Naive thymus-derived CD4-positive, alpha-beta T cell (primary cell): ENCODE results near the gene DTNA. TPM values are rescaled to one million over a fixed set of nuclear protein-coding genes. Genes with fewer than 3 reads are reported as not detected.
"Not testable (repeated sequence)": the region's sequence is repeated elsewhere in the genome, so short reads cannot be mapped to it uniquely, and the experiment has no call there.

Experiments used
- ATAC-seq: fragments of 150-1000 bp; cut with Tn5 transposase; 2 replicates; pipeline ENCODE4 v1.10.0; 2021; ENCODE audit warnings: mild to moderate bottlenecking, moderate library complexity
- CTCF ChIA-PET: fragments of 350-600 bp; sonication (Branson Sonifier 250); formaldehyde crosslinking; loops from one replicate; lab custom pipeline; 2021; ENCODE audit warnings: antibody characterized with exemption; lab: Charles Lee
- POLR2A ChIA-PET: fragments of 350-600 bp; sonication (Branson Sonifier 250); formaldehyde crosslinking; loops from one replicate; lab custom pipeline; 2021; ENCODE audit warnings: antibody characterized with exemption, inconsistent platforms; lab: Charles Lee
- DNase-seq, 9 donors: peaks; one replicate each; pipeline versions ENCODE4 v3.0.0 to v3.0.0-alpha.2; 2020 to 2022; ENCODE audit warnings: mixed read lengths in 1 of 9
- H3K27ac ChIP-seq: one replicate; pipeline ENCODE4 v1.7.0; 2013; ENCODE audit warnings: mild to moderate bottlenecking, low read depth, low read length, moderate library complexity
- H3K27me3 ChIP-seq, 2 donors: one replicate each; pipeline ENCODE4 v1.7.0; 2013; ENCODE audit warnings: low read length in 2 of 2, mild to moderate bottlenecking in 2 of 2, moderate library complexity in 2 of 2; ENCODE audit not compliant: control insufficient read depth in 2 of 2, insufficient read depth in 2 of 2
- H3K36me3 ChIP-seq, 3 experiments: 1 replicate in 2 of 3; 2 replicates in 1 of 3; pipeline ENCODE4 v1.7.0; 2013; ENCODE audit warnings: low read length in 3 of 3, mild to moderate bottlenecking in 3 of 3, moderate library complexity in 1 of 3; ENCODE audit not compliant: insufficient read depth in 3 of 3, control insufficient read depth in 2 of 3
- H3K4me1 ChIP-seq, 2 donors: one replicate each; pipeline ENCODE4 v1.7.0; 2013; ENCODE audit warnings: low read length in 2 of 2, mild to moderate bottlenecking in 2 of 2, moderate library complexity in 1 of 2; ENCODE audit not compliant: control insufficient read depth in 2 of 2, insufficient read depth in 2 of 2
- H3K4me3 ChIP-seq: 2 replicates; pipeline ENCODE4 v1.7.0; 2013; ENCODE audit warnings: mild to moderate bottlenecking, low read length
- H3K9me3 ChIP-seq, 3 experiments: 1 replicate in 2 of 3; 2 replicates in 1 of 3; pipeline ENCODE4 v1.7.0; 2013; ENCODE audit warnings: low read length in 3 of 3; ENCODE audit not compliant: control insufficient read depth in 2 of 3
- H3K27ac Mint-ChIP-seq, 9 donors: one replicate each; pipeline ENCODE4 v1.8.0; 2020 to 2022; ENCODE audit warnings: mixed read lengths in 9 of 9, mild to moderate bottlenecking in 8 of 9, moderate library complexity in 5 of 9, inconsistent platforms in 2 of 9
- H3K27me3 Mint-ChIP-seq, 5 donors: one replicate each; pipeline ENCODE4 v1.8.0; 2021 to 2022; ENCODE audit warnings: mixed read lengths in 5 of 5, mild to moderate bottlenecking in 1 of 5
- H3K36me3 Mint-ChIP-seq, 5 donors: one replicate each; pipeline ENCODE4 v1.8.0; 2020 to 2022; ENCODE audit warnings: mixed read lengths in 5 of 5, mild to moderate bottlenecking in 3 of 5, inconsistent platforms in 1 of 5
- H3K4me1 Mint-ChIP-seq, 7 donors: one replicate each; pipeline ENCODE4 v1.8.0; 2020 to 2022; ENCODE audit warnings: mixed read lengths in 7 of 7, mild to moderate bottlenecking in 3 of 7, inconsistent platforms in 1 of 7
- H3K4me3 Mint-ChIP-seq, 10 donors: one replicate each; pipeline ENCODE4 v1.8.0; 2020 to 2022; ENCODE audit warnings: mild to moderate bottlenecking in 10 of 10, mixed read lengths in 10 of 10, moderate library complexity in 6 of 10, inconsistent platforms in 2 of 10
- H3K9me3 Mint-ChIP-seq, 11 donors: one replicate each; pipeline ENCODE4 v1.8.0; 2020 to 2022; ENCODE audit warnings: mixed read lengths in 11 of 11, mild to moderate bottlenecking in 4 of 11, inconsistent platforms in 1 of 11, moderate library complexity in 1 of 11
- intact Hi-C, 2 donors: fragments of 100-400 bp; cut with micrococcal nuclease; formaldehyde crosslinking; loops; one replicate each; pipeline ENCODE4 v1.15.1; 2023
- polyA plus RNA-seq, 2 donors: library from polyadenylated mRNA; unstranded; fragments of 300-500 nt; fragmentation: Illumina TruSeq; gene quantifications; one replicate each; pipeline ENCODE4 v1.2.3, GENCODE V29; 2021
- total RNA-seq, 6 experiments: library from RNA in 5 of 6; stranded (reverse) in 5 of 6; gene quantifications; 1 replicate in 5 of 6; 2 replicates in 1 of 6; pipeline ENCODE4 v1.2.3 and lab custom pipeline; 2021 to 2026

The DTNA gene
- total and polyA plus RNA-seq, 7 experiments from 2014 or later: 0.49 to 1.5 (median 0.63) TPM; not detected in 3

DNA sequence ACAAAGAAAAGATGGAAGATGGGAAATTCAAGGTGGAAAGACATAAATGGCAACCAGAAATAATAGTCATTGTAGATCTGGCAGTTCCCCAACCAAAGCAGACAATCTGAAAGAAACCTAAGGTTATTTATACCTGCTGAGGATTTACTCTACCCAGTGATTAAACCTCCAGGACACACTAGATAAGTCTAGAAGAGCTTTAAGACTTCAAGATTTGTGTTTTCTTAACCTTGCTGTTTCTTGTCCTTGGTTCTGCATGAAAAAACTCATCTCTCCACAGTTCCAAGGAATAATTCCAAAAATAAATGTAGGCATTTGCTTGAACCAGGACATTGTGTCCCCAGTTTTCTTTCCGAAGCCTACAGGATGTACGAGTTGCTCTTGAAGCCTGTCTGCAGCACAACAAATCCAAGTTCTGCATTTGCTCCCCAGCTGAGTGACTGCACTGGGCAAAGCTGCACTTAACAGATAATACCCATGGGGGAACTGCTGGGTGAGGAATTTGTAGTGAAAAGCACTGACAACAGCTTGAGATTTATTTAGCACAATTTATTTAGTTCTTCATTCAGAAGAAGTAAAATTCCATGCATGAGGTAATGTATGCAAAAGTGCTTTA, 19.8 kb downstream of the DTNA start:
- H3K36me3 Mint-ChIP-seq: no peaks in the 10 kb centered on the region
- Histone ChIP-seq H3K27ac (no peak overlapping the region), H3K36me3 (no peaks in the 10 kb centered on the region), H3K4me1 (no peaks in the 10 kb centered on the region), H3K9me3 (no peaks in the 10 kb centered on the region), H3K4me3 (no peak overlapping the region), H3K27me3 (no peaks in the 10 kb centered on the region)
- CTCF ChIA-PET: interaction anchor here (0.6 kb wide), 1 partner anchor 13 kb away, joined by 3 read pairs; no protein-coding TSS in a partner anchor
- intact Hi-C loops: no loop called here
- no peak overlapping the region for H3K27ac Mint-ChIP-seq
- peaks cover 0 to 4% (median 0%) of the 10 kb centered on the region in 7 donors for H3K4me1 Mint-ChIP-seq
- H3K4me3 Mint-ChIP-seq: no peak overlapping the region
- ATAC-seq (no peak), DNase-seq (no peak)
- POLR2A ChIA-PET: no interaction called here
- peaks cover 0 to 5% (median 0%) of the 10 kb centered on the region in 11 donors for H3K9me3 Mint-ChIP-seq
- peaks cover 0 to 13% (median 4%) of the 10 kb centered on the region in 5 donors for H3K27me3 Mint-ChIP-seq

DNA sequence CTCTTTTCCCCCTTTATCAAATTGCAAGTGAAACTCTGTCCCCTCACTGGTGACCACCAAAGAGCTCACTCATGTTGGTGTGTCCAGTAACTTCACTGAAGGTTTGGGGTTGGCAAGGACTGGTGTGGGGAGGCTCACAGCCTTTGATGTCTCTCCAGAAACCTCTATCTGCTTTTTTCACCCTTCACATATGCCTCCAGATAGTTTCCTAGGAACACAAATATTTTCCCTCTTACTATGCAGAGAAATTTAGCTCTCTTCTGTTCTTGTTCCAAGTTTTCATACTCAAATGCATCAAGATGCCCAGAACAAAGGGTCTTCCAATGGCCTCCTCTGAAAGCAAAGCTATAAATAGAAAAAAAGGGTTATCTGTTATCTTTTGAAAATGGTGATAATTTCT, 20.7 kb downstream of the DTNA start:
- Mint-ChIP-seq H3K4me3 (no peak overlapping the region), H3K36me3 (no peaks in the 10 kb centered on the region), H3K27me3 (peaks cover 2 to 15% (median 4%) of the 10 kb centered on the region in 5 donors), H3K27ac (no peak overlapping the region), H3K4me1 (peaks cover 0 to 4% (median 0%) of the 10 kb centered on the region in 7 donors), H3K9me3 (peaks cover 0 to 5% (median 0%) of the 10 kb centered on the region in 11 donors)
- CTCF ChIA-PET: no interaction called here
- POLR2A ChIA-PET: no interaction called here
- intact Hi-C loops: no loop called here
- ATAC-seq (no peak), DNase-seq (no peak)
- Histone ChIP-seq H3K27ac (no peak overlapping the region), H3K4me1 (no peaks in the 10 kb centered on the region), H3K27me3 (no peaks in the 10 kb centered on the region), H3K36me3 (no peaks in the 10 kb centered on the region), H3K9me3 (no peaks in the 10 kb centered on the region), H3K4me3 (no peak overlapping the region)

DNA sequence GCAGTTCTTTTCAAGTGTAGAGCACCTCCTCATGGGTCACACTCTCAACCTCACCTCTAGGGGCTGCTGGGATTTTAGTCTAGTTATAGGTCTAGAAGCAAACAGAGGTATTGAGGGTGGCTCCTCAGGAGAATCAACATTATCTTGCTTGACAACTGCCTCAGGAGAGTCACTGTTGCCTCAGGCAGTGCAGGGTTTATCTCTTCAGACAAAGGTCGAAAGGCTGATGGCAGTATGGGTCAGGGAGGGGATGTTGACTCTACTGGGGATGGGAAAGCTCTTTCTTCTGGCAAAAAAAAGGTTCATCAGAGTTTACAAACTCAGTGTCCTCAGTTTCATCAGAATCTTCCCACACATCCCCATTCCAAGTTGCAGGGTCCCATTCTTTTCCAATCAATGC, 24.0 kb downstream of the DTNA start:
- no peaks in the 10 kb centered on the region for H3K27me3 ChIP-seq
- H3K4me3 ChIP-seq: no peak overlapping the region
- Mint-ChIP-seq H3K27me3 (peaks cover 3 to 18% (median 4%) of the 10 kb centered on the region in 5 donors), H3K9me3 (peaks cover 0 to 2% (median 0%) of the 10 kb centered on the region in 11 donors), H3K36me3 (no peaks in the 10 kb centered on the region), H3K27ac (no peak overlapping the region), H3K4me3 (no peak overlapping the region), H3K4me1 (peaks cover 0 to 4% (median 0%) of the 10 kb centered on the region in 7 donors)
- ATAC-seq (no peak), DNase-seq (no peak)
- ChIA-PET CTCF (no interaction called here), POLR2A (no interaction called here)
- H3K36me3 ChIP-seq: no peaks in the 10 kb centered on the region
- H3K9me3 ChIP-seq: no peaks in the 10 kb centered on the region
- no peaks in the 10 kb centered on the region for H3K4me1 ChIP-seq
- no peak overlapping the region for H3K27ac ChIP-seq
- intact Hi-C loops: no loop called here

DNA sequence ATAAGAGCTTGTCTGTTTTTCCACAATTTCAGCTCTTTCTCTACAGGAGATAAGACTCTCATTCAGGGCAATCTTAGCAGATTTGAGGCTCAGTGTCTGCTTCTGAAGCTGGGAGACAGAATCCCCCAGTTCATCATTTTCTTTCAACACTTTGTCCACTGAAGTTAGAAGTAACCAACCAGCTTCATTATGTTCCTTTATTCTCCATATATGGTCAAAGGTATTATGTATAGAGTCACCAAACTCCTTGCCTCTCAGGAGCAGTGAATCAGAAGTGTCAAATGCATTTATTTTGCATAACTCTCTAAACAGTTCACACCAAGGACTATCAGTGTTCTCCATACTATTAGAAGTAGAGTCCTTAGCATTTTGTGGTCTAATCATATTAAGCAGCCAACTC, 24.4 kb downstream of the DTNA start:
- DNase-seq, H3K4me1 ChIP-seq, H3K36me3 Mint-ChIP-seq, H3K4me3 ChIP-seq, H3K4me3 Mint-ChIP-seq, ATAC-seq, CTCF ChIA-PET, H3K36me3 ChIP-seq, H3K9me3 Mint-ChIP-seq, H3K27ac ChIP-seq, H3K4me1 Mint-ChIP-seq, H3K27ac Mint-ChIP-seq, H3K27me3 ChIP-seq, H3K9me3 ChIP-seq, intact Hi-C loops, POLR2A ChIA-PET: not testable (repeated sequence)
- H3K27me3 Mint-ChIP-seq: peaks cover 3 to 18% (median 7%) of the 10 kb centered on the region in 5 donors

DNA sequence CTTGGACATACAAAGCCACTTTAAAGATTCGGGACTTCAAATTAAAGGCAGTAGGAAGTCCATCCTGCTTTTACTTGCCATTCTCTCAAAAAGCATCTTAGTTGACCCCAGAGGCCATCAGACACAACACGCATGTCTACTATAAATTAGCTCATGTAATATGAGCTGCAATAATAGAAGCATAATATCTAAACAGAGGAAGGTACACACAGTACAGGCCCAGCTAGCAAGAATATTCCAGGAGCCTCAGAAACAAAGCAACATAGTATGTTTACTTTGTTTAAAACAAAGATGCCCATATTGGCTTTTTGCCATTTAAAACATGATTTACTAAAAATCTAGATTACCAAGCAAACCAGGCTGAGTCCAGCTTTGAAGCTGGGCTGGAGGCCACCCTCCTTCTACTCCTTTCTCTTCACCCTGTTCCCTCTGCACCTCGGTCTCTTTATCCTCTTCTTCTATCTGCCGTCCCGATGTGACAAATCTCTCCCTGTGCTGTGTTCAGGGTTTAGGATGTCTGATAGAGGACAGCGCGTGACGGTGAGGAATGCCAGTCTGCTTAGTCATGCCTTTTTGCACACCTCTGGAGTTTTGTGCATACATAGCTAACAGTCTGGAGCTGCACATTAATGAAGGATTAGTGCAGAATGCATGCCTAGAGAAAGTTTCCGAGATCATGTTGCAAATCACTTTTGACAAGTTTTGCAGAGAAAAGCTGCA, 28.2 kb downstream of the DTNA start:
- Histone ChIP-seq H3K36me3 (no peaks in the 10 kb centered on the region), H3K27ac (no peak overlapping the region), H3K4me1 (no peaks in the 10 kb centered on the region), H3K4me3 (no peak overlapping the region), H3K9me3 (no peaks in the 10 kb centered on the region), H3K27me3 (no peaks in the 10 kb centered on the region)
- Mint-ChIP-seq H3K4me1 (no peaks in the 10 kb centered on the region), H3K27me3 (peaks cover 0 to 8% (median 4%) of the 10 kb centered on the region in 5 donors), H3K36me3 (no peaks in the 10 kb centered on the region), H3K9me3 (peaks cover 0 to 2% (median 0%) of the 10 kb centered on the region in 11 donors), H3K4me3 (no peak overlapping the region), H3K27ac (no peak overlapping the region)
- ATAC-seq (no peak), DNase-seq (no peak)
- POLR2A ChIA-PET: no interaction called here
- intact Hi-C loops: no loop called here
- CTCF ChIA-PET: no interaction called here

DNA sequence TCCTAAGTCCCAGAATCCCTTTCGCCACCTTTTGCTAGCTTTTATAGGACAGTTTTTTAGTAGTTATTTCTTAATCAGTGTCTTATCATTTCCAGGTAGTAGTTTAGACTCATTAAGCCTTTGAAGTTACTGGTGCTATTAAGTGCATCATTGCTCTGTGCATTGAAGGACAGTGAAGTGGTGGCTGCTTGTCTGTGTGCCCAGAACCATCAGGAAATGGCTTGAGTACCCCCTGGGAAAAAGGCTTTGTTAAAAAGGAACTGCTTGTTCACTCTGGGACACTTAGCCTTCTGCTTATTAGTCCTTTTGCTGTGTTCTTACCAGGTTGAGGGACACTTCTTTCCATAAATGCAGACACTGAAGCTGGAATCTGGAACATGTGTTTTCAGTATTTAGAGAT, 30.0 kb downstream of the DTNA start:
- Mint-ChIP-seq H3K4me1 (no peaks in the 10 kb centered on the region), H3K9me3 (peaks cover 0 to 2% (median 0%) of the 10 kb centered on the region in 11 donors), H3K27me3 (peaks cover 0 to 16% (median 9%) of the 10 kb centered on the region in 5 donors), H3K4me3 (no peak overlapping the region), H3K27ac (no peak overlapping the region), H3K36me3 (no peaks in the 10 kb centered on the region)
- H3K27me3 ChIP-seq: no peaks in the 10 kb centered on the region
- no peaks in the 10 kb centered on the region for H3K9me3 ChIP-seq
- ATAC-seq (no peak), DNase-seq (no peak)
- no peaks in the 10 kb centered on the region for H3K4me1 ChIP-seq
- no peaks in the 10 kb centered on the region for H3K36me3 ChIP-seq
- ChIA-PET CTCF (no interaction called here), POLR2A (no interaction called here)
- intact Hi-C loops: no loop called here
- H3K27ac ChIP-seq: no peak overlapping the region
- no peak overlapping the region for H3K4me3 ChIP-seq

DNA sequence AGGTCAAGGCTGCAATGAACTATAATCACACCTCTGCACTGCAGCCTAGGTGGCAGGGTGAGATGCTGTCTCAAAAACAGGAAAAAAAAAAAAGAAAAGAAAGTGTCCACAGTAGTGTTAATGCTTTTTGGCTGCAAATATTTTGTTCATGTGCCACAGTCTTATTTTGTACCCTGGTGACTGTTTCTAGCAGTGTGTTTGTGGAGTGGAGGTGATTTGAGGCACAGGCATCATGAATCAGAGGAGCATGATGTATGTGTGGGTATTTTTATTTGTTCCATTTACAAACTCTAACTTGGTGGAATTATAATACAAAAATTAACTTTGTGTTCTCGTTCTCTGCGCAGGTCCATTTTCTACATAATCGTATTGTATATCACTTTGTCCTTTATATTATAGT, 30.6 kb downstream of the DTNA start:
- DNase-seq (no peak), ATAC-seq (no peak)
- no peaks in the 10 kb centered on the region for H3K4me1 ChIP-seq
- CTCF ChIA-PET: no interaction called here
- POLR2A ChIA-PET: no interaction called here
- H3K4me3 ChIP-seq: no peak overlapping the region
- H3K27me3 ChIP-seq: no peaks in the 10 kb centered on the region
- no peaks in the 10 kb centered on the region for H3K4me1 Mint-ChIP-seq
- peaks cover 0 to 19% (median 9%) of the 10 kb centered on the region in 5 donors for H3K27me3 Mint-ChIP-seq
- no peak overlapping the region for H3K27ac Mint-ChIP-seq
- no peak overlapping the region for H3K4me3 Mint-ChIP-seq
- no peak overlapping the region for H3K27ac ChIP-seq
- intact Hi-C loops: no loop called here
- no peaks in the 10 kb centered on the region for H3K36me3 Mint-ChIP-seq
- H3K9me3 ChIP-seq: no peaks in the 10 kb centered on the region
- peaks cover 0 to 2% (median 0%) of the 10 kb centered on the region in 11 donors for H3K9me3 Mint-ChIP-seq
- no peaks in the 10 kb centered on the region for H3K36me3 ChIP-seq
